ENCODE measurements around the gene ZNF830. TPM values are rescaled to one million over a fixed set of nuclear protein-coding genes. Genes with fewer than 3 reads are reported as not detected.

Gene ZNF830
- total and polyA plus RNA-seq, 10 of the 15 experiments (the other 5 are each of a cell fraction or from before 2014, with no cell fraction given) = 9.7 to 18.5 (median 15.1) TPM

DNA sequence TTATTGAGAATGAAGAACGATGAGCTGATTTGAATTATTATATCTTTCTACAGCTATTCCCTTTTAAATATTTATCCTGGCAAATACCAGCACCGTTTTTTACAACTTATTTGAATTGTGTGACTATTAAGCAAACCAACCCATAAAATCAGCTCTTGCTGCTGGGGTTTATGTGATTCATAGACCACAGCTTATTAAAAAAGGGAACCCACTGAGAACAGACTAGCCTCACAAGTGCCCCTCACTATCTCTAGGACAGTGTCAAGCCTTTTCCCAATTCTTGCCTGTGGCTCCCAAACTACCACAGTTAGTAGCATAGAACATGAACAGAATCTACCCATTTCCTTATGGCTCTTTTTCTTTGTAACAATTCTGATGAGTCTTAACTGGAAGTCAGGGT is 12.8 kb downstream of the ZNF830 start:
- ATAC-seq = no peak
- in situ Hi-C loops (cut with MboI) = no loop called here
- Histone ChIP-seq H4K20me1 (ENCODE audit: control insufficient read depth, insufficient read depth) (no peaks in the 10 kb centered on the region), H3K27ac (ENCODE audit: control insufficient read depth, insufficient read depth) (no peak overlapping the region), H2AFZ (ENCODE audit: control insufficient read depth, low read depth, low read length) (no peak overlapping the region), H3K9ac (ENCODE audit: control insufficient read depth, insufficient read depth, low read length) (no peak overlapping the region), H3K4me2 (ENCODE audit: control insufficient read depth, insufficient read depth) (no peak overlapping the region), H3K36me3 (ENCODE audit: control insufficient read depth in 2 of 2, insufficient read depth in 2 of 2, low read length in 1 of 2) (no peaks in the 10 kb centered on the region), H3K27me3 (replicated peaks in 1 of 2; ENCODE audit: control insufficient read depth in 2 of 2, insufficient read depth in 2 of 2, low read length in 1 of 2) (no peaks in the 10 kb centered on the region), H3K4me3 (no peak overlapping the region), H3K4me1 (ENCODE audit: control insufficient read depth, insufficient read depth, low read length) (peaks cover 1% of the 10 kb centered on the region), H3K9me3 (replicated peaks; ENCODE audit: control insufficient read depth, insufficient read depth, low read length) (no peaks in the 10 kb centered on the region), H3K79me2 (ENCODE audit: control insufficient read depth, insufficient read depth, low read length) (no peaks in the 10 kb centered on the region)
- no peak for DNase-seq (ENCODE audit: low read depth, low spot score)
- ChIA-PET RAD21 (ENCODE audit: unreplicated experiment) (no interaction called here), POLR2A (interaction anchor here (0.5 to 1.8 kb wide), 3 partner anchors 9 to 789 kb away, joined by 3 to 5 read pairs (median 3); no protein-coding TSS in a partner anchor), SMC1A (ENCODE audit: uncharacterized antibody, unreplicated experiment) (interaction anchor here (0.7 to 1.1 kb wide), 4 partner anchors 10 to 144 kb away, joined by 3 to 4 read pairs (median 4); no protein-coding TSS in a partner anchor), CTCF (interaction anchor here (0.8 to 2.2 kb wide), 5 partner anchors 8 to 145 kb away, joined by 3 to 14 read pairs (median 4); partner anchors contain the start of gene RAD51D)
- intact Hi-C loops (cut with micrococcal nuclease; ENCODE audit: unreplicated experiment) = no loop called here
- no TSS peak for BruUV-seq (replicated peaks)
- FAIRE-seq = no peak
- no peak for TF ChIP-seq TCF7 (IDR thresholded peaks at IDR 0.05; ENCODE audit: borderline replicate concordance)
- TF ChIP-seq, protein P1, sequence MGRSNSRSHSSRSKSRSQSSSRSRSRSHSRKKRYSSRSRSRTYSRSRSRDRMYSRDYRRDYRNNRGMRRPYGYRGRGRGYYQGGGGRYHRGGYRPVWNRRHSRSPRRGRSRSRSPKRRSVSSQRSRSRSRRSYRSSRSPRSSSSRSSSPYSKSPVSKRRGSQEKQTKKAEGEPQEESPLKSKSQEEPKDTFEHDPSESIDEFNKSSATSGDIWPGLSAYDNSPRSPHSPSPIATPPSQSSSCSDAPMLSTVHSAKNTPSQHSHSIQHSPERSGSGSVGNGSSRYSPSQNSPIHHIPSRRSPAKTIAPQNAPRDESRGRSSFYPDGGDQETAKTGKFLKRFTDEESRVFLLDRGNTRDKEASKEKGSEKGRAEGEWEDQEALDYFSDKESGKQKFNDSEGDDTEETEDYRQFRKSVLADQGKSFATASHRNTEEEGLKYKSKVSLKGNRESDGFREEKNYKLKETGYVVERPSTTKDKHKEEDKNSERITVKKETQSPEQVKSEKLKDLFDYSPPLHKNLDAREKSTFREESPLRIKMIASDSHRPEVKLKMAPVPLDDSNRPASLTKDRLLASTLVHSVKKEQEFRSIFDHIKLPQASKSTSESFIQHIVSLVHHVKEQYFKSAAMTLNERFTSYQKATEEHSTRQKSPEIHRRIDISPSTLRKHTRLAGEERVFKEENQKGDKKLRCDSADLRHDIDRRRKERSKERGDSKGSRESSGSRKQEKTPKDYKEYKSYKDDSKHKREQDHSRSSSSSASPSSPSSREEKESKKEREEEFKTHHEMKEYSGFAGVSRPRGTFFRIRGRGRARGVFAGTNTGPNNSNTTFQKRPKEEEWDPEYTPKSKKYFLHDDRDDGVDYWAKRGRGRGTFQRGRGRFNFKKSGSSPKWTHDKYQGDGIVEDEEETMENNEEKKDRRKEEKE (IDR thresholded peaks at IDR 0.05) = no peak
- WGBS (ENCODE audit: insufficient coverage, insufficient replicate concordance, low lambda C conversion rate, missing lambda C conversion rate) = 2% methylated on average over 2 of the region's 2 CpGs
